ENCODE measurements around the gene ELANE.
A peak's percentile ranks its signal among the peaks of the same experiment; 100 is the strongest.

The ELANE gene

DNA sequence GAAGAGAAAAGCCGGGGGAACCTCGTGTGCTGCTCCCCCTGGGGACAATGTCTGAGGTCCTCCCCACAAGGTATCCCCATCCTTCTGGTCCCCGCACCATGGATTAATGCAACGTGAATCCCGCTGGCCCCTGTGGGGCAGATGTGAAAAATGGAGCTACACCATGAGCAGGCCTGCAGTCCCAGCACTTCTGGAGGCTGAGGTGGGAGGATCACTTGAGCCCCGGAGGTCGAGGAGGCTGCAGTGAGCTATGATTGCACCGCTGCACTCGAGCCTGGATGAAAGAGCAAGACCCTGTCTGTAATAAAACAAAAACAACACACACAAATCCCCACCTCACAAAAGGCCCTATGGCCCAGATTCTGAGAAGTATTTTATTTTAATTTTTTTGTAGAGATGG, 6.2 kb downstream of the ELANE start:
- DNase-seq (ENCODE audit: low spot score), result no peak
- peaks cover 7% of the 10 kb centered on the region for H3K4me1 Mint-ChIP-seq (ENCODE audit: low read depth)
- no peak overlapping the region for H3K27ac Mint-ChIP-seq
- no peaks in the 10 kb centered on the region for H3K9me3 Mint-ChIP-seq
- H3K36me3 Mint-ChIP-seq (ENCODE audit: low read depth), result no peaks in the 10 kb centered on the region
- no peak overlapping the region for H3K4me3 Mint-ChIP-seq
- peaks cover 15% of the 10 kb centered on the region for H3K27me3 Mint-ChIP-seq (ENCODE audit: low read depth)

DNA sequence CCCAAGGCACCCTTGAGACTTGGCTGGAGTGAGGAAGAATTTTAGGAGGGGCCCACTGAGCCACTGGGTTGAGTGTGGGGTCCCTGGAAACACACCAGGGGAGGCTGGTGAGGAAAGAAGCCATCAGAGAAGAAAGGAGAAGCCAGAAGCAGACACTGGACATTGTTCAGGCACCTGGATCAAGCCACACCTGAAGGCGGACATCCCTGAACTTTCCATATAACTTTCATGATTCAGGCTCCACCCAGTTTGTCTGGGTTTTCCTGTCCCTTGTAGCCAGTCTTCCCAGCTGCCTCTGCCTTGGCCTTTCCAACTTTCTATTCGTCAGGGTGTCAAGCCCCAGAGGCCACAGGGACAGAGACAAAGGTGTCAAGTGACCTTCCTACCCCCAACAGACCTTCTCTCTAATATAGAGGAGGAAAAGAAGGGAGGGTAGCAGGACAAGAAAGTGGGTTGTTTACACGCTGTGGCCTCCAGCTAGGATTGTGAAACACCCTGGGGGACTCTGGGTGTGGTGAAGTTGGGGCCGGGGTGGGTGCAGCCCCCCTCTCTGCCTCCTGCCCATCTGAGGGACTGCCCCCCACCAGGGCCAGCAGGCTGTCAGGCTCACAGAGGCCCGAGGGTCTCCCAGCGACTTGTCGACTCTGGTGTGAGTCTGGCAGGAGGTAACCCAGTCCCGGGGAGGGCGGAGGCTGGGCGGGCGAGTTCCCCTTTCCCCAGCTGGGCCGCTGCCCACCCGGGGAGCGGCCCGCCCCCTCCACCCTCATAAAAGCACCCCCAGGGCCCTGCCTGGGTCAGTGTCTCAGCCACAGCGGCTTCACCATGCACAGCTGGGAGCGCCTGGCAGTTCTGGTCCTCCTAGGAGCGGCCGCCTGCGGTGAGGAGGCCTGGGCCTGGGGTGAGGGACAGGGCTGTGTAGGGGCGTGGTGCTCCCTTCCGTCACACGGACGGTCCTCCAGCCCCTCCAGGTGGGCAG, 7.1 kb downstream of the ELANE start, which contains the start of gene CFD:
Gene CFD (plus strand): TSS at position 797 of the 976 bp plus-strand sequence. CDS start 26 bp downstream, at position 823.
- no peak for DNase-seq (ENCODE audit: low spot score)
- H3K36me3 Mint-ChIP-seq (ENCODE audit: low read depth), result no peaks in the 10 kb centered on the region
- no peak within 1 kb of the TSS for H3K27ac Mint-ChIP-seq
- H3K9me3 Mint-ChIP-seq, result no peaks in the 10 kb centered on the region
- peaks cover 12% of the 10 kb centered on the region for H3K27me3 Mint-ChIP-seq (ENCODE audit: low read depth)
- peaks cover 11% of the 10 kb centered on the region for H3K4me1 Mint-ChIP-seq (ENCODE audit: low read depth)
- H3K4me3 Mint-ChIP-seq, result no peak within 1 kb of the TSS

DNA sequence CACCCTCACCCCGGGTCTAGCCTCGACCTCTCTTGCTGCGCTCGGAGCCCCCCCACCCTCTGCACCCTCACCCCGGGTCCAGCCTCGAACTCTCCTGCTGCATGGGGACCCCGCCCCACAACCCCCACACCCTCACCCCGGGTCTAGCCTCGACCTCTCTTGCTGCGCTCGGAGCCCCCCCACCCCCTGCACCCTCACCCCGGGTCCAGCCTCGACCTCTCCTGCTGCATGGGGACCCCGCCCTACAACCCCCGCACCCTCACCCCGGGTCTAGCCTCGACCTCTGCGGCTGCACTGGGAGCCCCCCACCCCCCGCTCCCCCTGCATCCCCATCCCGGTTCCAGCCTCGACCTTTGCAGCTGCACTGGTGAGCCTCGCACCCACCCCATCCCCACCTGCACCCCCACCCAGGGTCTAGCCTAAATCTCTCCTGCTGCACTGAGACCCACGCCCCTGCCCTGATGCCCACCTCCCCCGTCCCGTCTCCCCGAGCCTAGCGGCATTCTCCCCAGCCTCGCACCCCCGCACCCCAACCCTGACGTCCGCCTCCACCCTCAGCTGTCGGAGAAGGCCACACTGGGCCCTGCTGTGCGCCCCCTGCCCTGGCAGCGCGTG, 9.1 kb downstream of the ELANE start:
- H3K9me3 Mint-ChIP-seq, result no peaks in the 10 kb centered on the region
- no peak overlapping the region for H3K27ac Mint-ChIP-seq
- peaks cover 11% of the 10 kb centered on the region for H3K4me1 Mint-ChIP-seq (ENCODE audit: low read depth)
- peaks cover 12% of the 10 kb centered on the region for H3K27me3 Mint-ChIP-seq (ENCODE audit: low read depth)
- no peak overlapping the region for H3K4me3 Mint-ChIP-seq
- DNase-seq (ENCODE audit: low spot score), result no peak
- peaks cover 2% of the 10 kb centered on the region for H3K36me3 Mint-ChIP-seq (ENCODE audit: low read depth)

DNA sequence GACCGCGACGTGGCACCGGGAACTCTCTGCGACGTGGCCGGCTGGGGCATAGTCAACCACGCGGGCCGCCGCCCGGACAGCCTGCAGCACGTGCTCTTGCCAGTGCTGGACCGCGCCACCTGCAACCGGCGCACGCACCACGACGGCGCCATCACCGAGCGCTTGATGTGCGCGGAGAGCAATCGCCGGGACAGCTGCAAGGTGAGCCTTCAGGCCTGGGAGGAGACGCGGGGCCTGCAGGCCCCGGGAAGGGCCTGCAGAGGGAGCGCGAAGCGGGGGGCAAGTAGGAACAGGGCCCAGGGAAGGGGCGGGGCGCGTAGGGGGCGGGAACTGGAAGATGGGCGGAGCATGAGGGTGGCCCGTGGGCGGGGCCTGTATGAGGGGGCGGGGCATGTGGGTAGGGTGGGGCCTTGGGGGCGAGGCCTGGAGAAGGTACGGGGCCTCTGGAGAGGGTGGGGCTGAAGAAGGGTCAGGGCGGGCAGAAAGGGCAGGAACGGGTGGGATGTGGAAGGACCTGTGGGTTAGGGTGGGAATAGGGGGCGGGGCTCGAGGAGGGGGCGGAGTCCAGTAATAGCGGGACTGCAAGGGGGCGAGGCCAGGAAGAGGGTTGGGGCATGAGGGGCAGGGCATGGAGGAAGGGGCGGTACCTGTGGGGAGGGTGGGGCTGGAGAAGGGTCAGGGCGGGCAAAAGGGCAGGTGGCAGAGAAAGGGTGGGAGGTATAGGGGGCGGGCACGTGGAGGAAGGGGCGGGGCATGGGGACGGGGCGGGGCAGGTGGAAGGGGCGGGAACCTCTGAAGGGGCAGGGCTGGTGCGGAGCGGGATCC, 9.9 kb downstream of the ELANE start:
- peak; percentile 48 for DNase-seq (ENCODE audit: low spot score)
- Mint-ChIP-seq H3K4me1 (ENCODE audit: low read depth) (peaks cover 11% of the 10 kb centered on the region), H3K4me3 (peak overlapping the region; percentile 66), H3K36me3 (ENCODE audit: low read depth) (peaks cover 2% of the 10 kb centered on the region), H3K27me3 (ENCODE audit: low read depth) (peaks cover 12% of the 10 kb centered on the region), H3K9me3 (no peaks in the 10 kb centered on the region), H3K27ac (peak overlapping the region; percentile 73)

DNA sequence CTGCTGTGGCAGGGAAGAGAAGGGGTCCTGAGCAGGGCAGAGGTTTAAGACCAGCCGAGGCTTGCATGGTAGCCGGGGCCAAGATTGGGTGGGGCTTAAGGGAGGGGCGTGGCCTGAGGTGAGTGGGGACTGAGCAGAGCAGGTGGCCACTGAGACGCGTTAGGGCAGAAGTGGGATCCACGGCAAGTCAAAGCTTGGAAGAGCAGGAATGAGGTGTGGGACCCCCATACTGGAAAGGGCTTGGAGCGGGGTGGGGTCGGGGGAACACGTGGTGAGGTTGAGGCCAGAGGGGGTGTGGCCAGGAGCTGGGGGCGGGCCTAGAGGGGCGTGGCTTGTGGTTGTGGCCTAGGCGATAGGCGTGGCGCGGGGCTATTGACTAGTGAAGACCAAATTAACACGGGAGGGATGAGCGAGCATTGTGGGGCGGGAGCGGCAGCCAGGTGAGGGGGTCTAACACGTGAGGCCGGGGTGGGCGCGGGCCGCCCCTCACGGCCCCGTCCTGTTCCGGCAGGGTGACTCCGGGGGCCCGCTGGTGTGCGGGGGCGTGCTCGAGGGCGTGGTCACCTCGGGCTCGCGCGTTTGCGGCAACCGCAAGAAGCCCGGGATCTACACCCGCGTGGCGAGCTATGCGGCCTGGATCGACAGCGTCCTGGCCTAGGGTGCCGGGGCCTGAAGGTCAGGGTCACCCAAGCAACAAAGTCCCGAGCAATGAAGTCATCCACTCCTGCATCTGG, 10.6 kb downstream of the ELANE start:
- Mint-ChIP-seq H3K27ac (peak overlapping the region; percentile 82), H3K4me1 (ENCODE audit: low read depth) (peaks cover 10% of the 10 kb centered on the region)

DNA sequence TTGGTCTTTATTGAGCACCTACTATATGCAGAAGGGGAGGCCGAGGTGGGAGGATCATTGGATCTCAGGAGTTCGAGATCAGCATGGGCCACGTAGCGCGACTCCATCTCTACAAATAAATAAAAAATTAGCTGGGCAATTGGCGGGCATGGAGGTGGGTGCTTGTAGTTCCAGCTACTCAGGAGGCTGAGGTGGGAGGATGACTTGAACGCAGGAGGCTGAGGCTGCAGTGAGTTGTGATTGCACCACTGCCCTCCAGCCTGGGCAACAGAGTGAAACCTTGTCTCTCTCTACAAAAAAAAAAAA, 11.2 kb downstream of the ELANE start:
- H3K9me3 Mint-ChIP-seq, result no peaks in the 10 kb centered on the region
- peaks cover 10% of the 10 kb centered on the region for H3K4me1 Mint-ChIP-seq (ENCODE audit: low read depth)
- DNase-seq (ENCODE audit: low spot score), result no peak
- H3K36me3 Mint-ChIP-seq (ENCODE audit: low read depth), result peaks cover 6% of the 10 kb centered on the region
- H3K27me3 Mint-ChIP-seq (ENCODE audit: low read depth), result peaks cover 10% of the 10 kb centered on the region
- peak overlapping the region; percentile 74 for H3K4me3 Mint-ChIP-seq
- H3K27ac Mint-ChIP-seq, result peak overlapping the region; percentile 82

More for the DNA sequence above, 10.6 kb downstream of the ELANE start:
- H3K9me3 Mint-ChIP-seq, result no peaks in the 10 kb centered on the region
- peaks cover 10% of the 10 kb centered on the region for H3K27me3 Mint-ChIP-seq (ENCODE audit: low read depth)
- peaks cover 6% of the 10 kb centered on the region for H3K36me3 Mint-ChIP-seq (ENCODE audit: low read depth)
- H3K4me3 Mint-ChIP-seq, result peak overlapping the region; percentile 74
- DNase-seq (ENCODE audit: low spot score), result peak; percentile 69

DNA sequence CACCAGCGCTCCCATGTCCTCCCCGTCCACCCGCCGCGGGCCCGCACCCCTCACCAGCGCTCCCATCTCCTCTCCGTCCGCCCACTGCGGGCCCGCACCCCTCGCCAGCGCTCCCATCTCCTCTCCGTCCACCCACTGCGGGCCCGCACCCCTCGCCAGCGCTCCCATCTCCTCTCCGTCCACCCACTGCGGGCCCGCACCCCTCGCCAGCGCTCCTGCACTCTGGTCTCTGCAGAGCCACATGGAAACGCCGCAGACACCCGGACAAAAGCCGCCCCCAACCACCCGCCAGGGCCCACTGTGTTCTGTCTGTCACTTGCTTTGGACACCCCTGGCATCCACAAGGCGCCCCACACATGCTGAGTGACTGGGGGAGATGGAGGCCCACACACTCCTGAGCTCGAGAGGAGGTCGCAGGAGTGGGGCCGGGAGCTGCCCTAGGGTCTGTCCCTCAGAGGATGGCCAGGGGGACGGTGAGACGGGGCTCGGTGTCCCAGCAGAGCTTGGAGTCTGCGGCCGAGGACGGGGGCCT, 14.7 kb downstream of the ELANE start:
- peaks cover 10% of the 10 kb centered on the region for H3K4me1 Mint-ChIP-seq (ENCODE audit: low read depth)
- H3K36me3 Mint-ChIP-seq (ENCODE audit: low read depth), result peaks cover 16% of the 10 kb centered on the region
- DNase-seq (ENCODE audit: low spot score), result no peak
- H3K4me3 Mint-ChIP-seq, result no peak overlapping the region
- no peaks in the 10 kb centered on the region for H3K9me3 Mint-ChIP-seq
- no peak overlapping the region for H3K27ac Mint-ChIP-seq
- H3K27me3 Mint-ChIP-seq (ENCODE audit: low read depth), result no peaks in the 10 kb centered on the region

DNA sequence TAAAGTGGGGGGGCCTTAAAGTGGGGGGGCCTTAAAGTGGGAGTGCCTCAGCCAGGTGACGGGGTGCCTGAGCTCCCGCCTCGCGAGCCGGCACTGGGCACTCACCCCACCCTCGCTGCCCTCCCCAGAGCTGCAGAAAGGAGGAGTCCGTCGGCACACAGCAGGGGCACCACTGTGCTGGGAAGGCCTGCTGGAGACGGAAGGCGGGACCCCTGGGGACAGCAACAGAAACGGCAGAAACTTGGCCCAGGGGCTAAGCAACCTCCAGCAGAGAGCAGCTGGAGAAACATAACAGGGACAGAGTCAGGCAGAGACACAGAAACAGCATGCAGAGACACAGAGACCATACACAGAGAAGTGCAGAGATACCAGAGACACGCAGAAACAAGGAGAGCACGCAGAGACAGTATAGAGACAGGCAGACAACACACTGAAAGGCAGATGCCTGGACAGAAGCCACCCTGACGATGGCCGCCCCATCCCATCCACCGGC, 15.2 kb downstream of the ELANE start:
- Mint-ChIP-seq H3K27me3 (ENCODE audit: low read depth) (no peaks in the 10 kb centered on the region), H3K36me3 (ENCODE audit: low read depth) (peaks cover 16% of the 10 kb centered on the region), H3K27ac (no peak overlapping the region), H3K9me3 (no peaks in the 10 kb centered on the region), H3K4me1 (ENCODE audit: low read depth) (peaks cover 11% of the 10 kb centered on the region), H3K4me3 (no peak overlapping the region)
- DNase-seq (ENCODE audit: low spot score), result no peak

DNA sequence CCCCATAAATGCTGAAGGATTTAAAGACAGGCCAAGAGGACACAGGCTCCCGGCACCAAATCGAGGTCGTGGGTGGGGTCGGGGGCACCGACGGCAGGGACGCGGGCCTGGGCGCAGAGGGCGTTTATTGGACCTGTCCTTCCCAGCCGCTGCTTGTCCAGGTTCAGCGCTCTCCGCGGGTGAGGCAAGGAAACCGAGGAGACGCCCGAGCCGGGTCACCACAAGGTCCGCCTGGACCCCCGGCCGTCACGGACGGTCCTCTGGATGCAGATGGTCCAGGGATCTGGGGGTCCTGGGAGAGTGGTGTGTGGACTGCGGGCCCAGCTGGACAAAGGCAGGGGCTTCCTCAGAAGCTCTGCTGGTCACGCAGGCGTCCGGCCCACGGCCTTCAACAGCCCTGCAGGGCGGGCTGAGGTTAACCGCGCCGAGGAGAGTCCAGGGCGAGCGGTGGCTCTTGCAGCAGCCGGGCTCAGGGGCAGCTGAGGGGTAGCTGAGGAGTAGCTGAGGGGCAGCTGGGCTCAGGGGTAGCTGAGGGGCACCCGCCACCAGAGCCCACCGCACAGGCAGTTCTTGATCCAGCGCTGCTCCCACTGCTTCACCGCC, 15.9 kb downstream of the ELANE start:
- Mint-ChIP-seq H3K27me3 (ENCODE audit: low read depth) (no peaks in the 10 kb centered on the region), H3K4me1 (ENCODE audit: low read depth) (peaks cover 11% of the 10 kb centered on the region), H3K27ac (no peak overlapping the region), H3K9me3 (no peaks in the 10 kb centered on the region), H3K4me3 (no peak overlapping the region), H3K36me3 (ENCODE audit: low read depth) (peaks cover 19% of the 10 kb centered on the region)
- no peak for DNase-seq (ENCODE audit: low spot score)

DNA sequence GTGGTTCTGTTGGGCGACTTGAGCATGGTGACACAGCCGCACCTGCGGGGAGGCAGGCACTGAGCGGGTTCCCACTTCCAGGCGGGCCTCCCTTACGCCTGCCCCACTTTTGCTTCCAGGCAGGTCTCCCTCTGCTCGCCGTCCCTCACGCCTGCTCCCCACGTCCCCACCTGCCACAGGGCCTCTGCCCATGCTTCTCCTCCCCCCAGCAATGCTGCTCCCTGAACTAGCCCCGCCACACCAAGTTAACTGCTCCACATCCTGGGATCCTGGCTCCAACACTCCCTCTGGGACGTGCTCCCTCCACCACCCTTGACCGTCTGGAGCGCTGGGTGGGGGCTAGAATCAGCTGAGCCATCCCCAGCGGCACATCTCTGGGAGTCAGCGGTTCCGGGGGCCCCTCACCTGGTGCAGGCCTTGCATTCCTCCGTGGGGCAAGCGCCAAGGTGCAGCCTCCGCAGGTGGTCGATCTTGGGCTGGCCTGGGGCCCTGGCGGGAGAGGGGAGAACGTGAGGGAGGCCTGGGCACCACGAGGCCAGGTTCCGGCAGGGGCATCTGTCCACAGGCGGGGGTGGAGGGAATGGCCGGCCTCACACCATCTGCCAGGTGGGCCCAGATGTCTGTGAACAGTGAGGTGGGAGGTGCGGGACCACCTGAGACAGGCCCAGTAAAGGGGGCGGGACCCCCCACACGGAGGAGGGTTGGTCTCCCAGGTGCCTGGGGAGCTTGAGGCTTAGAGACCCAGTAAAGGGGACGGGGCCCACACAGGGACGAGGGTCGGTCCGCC, 16.5 kb downstream of the ELANE start:
- H3K4me3 Mint-ChIP-seq, result no peak overlapping the region
- peak overlapping the region; percentile 15 for H3K27ac Mint-ChIP-seq
- peaks cover 8% of the 10 kb centered on the region for H3K4me1 Mint-ChIP-seq (ENCODE audit: low read depth)
- no peak for DNase-seq (ENCODE audit: low spot score)
- H3K9me3 Mint-ChIP-seq, result no peaks in the 10 kb centered on the region
- H3K27me3 Mint-ChIP-seq (ENCODE audit: low read depth), result no peaks in the 10 kb centered on the region
- H3K36me3 Mint-ChIP-seq (ENCODE audit: low read depth), result peaks cover 21% of the 10 kb centered on the region

DNA sequence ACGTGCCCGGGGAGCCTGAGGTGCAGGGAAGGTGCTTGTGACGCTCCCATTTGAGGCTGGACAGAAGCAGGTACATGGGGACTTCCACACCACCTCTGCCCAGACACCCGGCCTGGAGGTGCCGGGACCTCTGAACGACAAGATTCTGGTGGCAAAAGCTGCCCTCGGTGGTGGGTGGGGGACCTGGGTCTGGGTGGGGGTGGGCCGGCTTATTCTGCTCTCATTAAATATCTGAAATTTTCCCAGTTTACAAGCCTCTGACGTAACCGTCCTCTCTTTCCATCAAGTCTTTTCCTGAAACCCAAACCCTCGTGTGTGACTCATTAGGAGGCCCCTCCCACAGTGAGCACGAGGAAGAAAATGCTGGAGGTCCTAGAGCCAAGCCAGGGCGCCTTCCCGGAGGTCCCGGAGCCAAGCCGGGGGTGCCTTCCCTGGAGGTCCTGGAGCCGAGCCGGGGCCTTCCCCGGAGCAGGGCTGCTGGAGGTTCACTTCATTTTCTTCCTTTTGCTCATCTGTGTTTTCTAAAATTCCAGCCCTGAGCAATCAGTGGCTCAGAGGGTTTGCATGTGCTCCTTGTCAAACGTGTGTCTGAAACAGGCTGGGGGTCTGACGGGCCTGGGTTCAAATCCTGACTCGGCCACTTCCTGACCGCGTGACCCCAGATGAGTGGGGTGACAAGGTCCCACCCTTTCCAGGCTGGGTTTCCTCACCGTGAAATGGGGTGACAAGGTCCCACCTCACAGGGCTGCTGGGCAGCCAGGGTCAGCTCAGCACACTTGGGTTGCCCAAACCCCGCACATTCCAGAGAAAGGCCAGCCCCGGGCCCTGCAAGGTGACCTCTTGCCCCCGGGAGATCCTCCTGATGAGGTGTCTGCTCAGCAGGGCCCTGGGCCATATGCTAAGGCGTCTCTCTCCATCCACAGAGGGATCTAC, 17.4 kb downstream of the ELANE start:
- no peak for DNase-seq (ENCODE audit: low spot score)

More for the DNA sequence above, 17.4 kb downstream of the ELANE start:
- Mint-ChIP-seq H3K27ac (no peak overlapping the region), H3K4me1 (ENCODE audit: low read depth) (peaks cover 5% of the 10 kb centered on the region), H3K9me3 (no peaks in the 10 kb centered on the region), H3K36me3 (ENCODE audit: low read depth) (peaks cover 21% of the 10 kb centered on the region), H3K4me3 (no peak overlapping the region), H3K27me3 (ENCODE audit: low read depth) (no peaks in the 10 kb centered on the region)

Data from T-helper 2 cell treated with Interferon-gamma antibody and Interleukin-4, amounts not matched to agents 5 μg/mL and 100 μg/mL, for 36 hours (primary cell).